Measurements from ENCODE around the gene RPS2. TPM values are rescaled to one million over a fixed set of nuclear protein-coding genes. Genes with fewer than 3 reads are reported as not detected.

Gene RPS2
- total and polyA plus RNA-seq, 2 of the 8 experiments (the other 6 are each of a cell fraction or from before 2014, with no cell fraction given) = 4,042 to 16,783 TPM

GRCh38 chr16:1958715-1959268 lies 5.8 kb downstream of the RPS2 start:
- peak overlapping the region; percentile 31; the same call in 1 of the 2 replicates for H2AFZ ChIP-seq (ENCODE audit: low read length)
- H2BK20ac ChIP-seq (ENCODE audit: low read length) = no peak overlapping the region
- H3K9me3 ChIP-seq (ENCODE audit: insufficient read depth in 2 of 2, low read depth in 1 of 2, low read length in 1 of 2) = no peaks in the 10 kb centered on the region
- H4K5ac ChIP-seq (ENCODE audit: insufficient read length, low read depth, low read length) = peak overlapping the region; percentile 27
- no peak overlapping the region for H3K23ac ChIP-seq (ENCODE audit: insufficient read length)
- no peak overlapping the region for H3K56ac ChIP-seq (replicated peaks; ENCODE audit: insufficient read length, low read depth, low read length)
- H3K27me3 ChIP-seq (replicated peaks in 1 of 4; ENCODE audit: control insufficient read depth in 3 of 4, extremely low read depth in 1 of 4, insufficient read depth in 3 of 4, low read length in 3 of 4) = peaks cover 0 to 2% (median 0%) of the 10 kb centered on the region in 4 experiments; a peak in 3 of 7 replicates
- no peak overlapping the region for H2BK120ac ChIP-seq (replicated peaks; ENCODE audit: low read depth, low read length)
- peak overlapping the region; percentile 62 to 99 for H3K4me2 ChIP-seq (ENCODE audit: insufficient read depth in 1 of 2, low read depth in 2 of 2, low read length in 2 of 2)
- TF ChIP-seq, protein P1, sequence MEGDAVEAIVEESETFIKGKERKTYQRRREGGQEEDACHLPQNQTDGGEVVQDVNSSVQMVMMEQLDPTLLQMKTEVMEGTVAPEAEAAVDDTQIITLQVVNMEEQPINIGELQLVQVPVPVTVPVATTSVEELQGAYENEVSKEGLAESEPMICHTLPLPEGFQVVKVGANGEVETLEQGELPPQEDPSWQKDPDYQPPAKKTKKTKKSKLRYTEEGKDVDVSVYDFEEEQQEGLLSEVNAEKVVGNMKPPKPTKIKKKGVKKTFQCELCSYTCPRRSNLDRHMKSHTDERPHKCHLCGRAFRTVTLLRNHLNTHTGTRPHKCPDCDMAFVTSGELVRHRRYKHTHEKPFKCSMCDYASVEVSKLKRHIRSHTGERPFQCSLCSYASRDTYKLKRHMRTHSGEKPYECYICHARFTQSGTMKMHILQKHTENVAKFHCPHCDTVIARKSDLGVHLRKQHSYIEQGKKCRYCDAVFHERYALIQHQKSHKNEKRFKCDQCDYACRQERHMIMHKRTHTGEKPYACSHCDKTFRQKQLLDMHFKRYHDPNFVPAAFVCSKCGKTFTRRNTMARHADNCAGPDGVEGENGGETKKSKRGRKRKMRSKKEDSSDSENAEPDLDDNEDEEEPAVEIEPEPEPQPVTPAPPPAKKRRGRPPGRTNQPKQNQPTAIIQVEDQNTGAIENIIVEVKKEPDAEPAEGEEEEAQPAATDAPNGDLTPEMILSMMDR (IDR thresholded peaks at IDR 0.05; ENCODE audit: control extremely low read depth in 1 of 3, insufficient read depth in 1 of 3, low read depth in 1 of 3, low read length in 3 of 3) = no peak
- TF ChIP-seq RNF2 (IDR thresholded peaks at IDR 0.05; ENCODE audit: borderline replicate concordance, low read depth, low read length, missing control alignments, poor library complexity, severe bottlenecking) (no peak), HDAC2 (IDR thresholded peaks at IDR 0.05; ENCODE audit: borderline replicate concordance in 1 of 2, low read depth in 2 of 2, low read length in 2 of 2) (no peak), NRF1 (IDR thresholded peaks at IDR 0.05; ENCODE audit: low read depth, low read length) (no peak), POLR2A (IDR thresholded peaks at IDR 0.05; ENCODE audit: control extremely low read depth in 1 of 2, low read depth in 2 of 2, low read length in 2 of 2) (no peak), BCL11A (IDR thresholded peaks at IDR 0.05; ENCODE audit: low read depth in 2 of 2, low read length in 2 of 2) (no peak), RAD21 (IDR thresholded peaks at IDR 0.05 in 1 of 2, conservative IDR thresholded peaks at IDR 0.05 in 1 of 2; ENCODE audit: low read depth in 2 of 2, low read length in 2 of 2) (no peak)
- WGBS, 2 experiments (ENCODE audit: extremely low coverage in 1 of 2, insufficient coverage in 1 of 2, insufficient read length in 1 of 2, insufficient replicate concordance in 2 of 2, low coverage in 1 of 2, low lambda C conversion rate in 2 of 2, missing lambda C conversion rate in 1 of 2) = 54% methylated on average over 13 of the region's 14 CpGs; no CpG with 5 or more reads in 1 of the 2 experiments
- no peak overlapping the region for H3K14ac ChIP-seq (ENCODE audit: insufficient read length)
- peaks cover 0 to 16% (median under 1%) of the 10 kb centered on the region in 4 experiments; a peak in 4 of 7 replicates for H3K4me1 ChIP-seq (replicated peaks in 1 of 4; ENCODE audit: control insufficient read depth in 3 of 4, insufficient read depth in 4 of 4, low read length in 3 of 4)
- peak overlapping the region; percentile 22 to 93 (median 86) for H3K4me3 ChIP-seq (ENCODE audit: extremely low read depth in 1 of 4, insufficient read depth in 2 of 4, low read depth in 3 of 4, low read length in 4 of 4)
- H3K79me2 ChIP-seq (ENCODE audit: control insufficient read depth in 1 of 2, insufficient read depth in 2 of 2, low read length in 2 of 2) = peaks cover 5 to 21% of the 10 kb centered on the region in 2 experiments
- CTCF ChIA-PET (ENCODE audit: partially characterized antibody) = interaction anchor here (1.2 to 1.8 kb wide), 3 partner anchors 12 to 17 kb away, joined by 3 to 8 read pairs (median 3); partner anchors contain the start of gene TBL3
- peak overlapping the region; percentile 69 for H4K91ac ChIP-seq (replicated peaks; ENCODE audit: insufficient read length, low read length)
- POLR2A ChIA-PET (ENCODE audit: partially characterized antibody) = interaction anchor here (0.9 to 19.8 kb wide), 8 partner anchors 6 to 196 kb away, joined by 3 to 736 read pairs (median 58); partner anchors contain the start of genes GFER, MSRB1, NME3 and NOXO1
- FAIRE-seq = no peak
- H2BK5ac ChIP-seq (ENCODE audit: low read depth, low read length) = no peak overlapping the region; the same call in 1 of the 2 replicates
- peak in 1 of 2 experiments; percentile 57 for DNase-seq (ENCODE audit: low read depth in 1 of 2, low spot score in 2 of 2)
- H3K18ac ChIP-seq (ENCODE audit: extremely low read depth, low read length) = peak overlapping the region; percentile 60; the same call in 1 of the 2 replicates
- H2BK15ac ChIP-seq (ENCODE audit: low read length) = peak overlapping the region; percentile 72; the same call in 1 of the 2 replicates
- peak overlapping the region; percentile 16; the same call in 1 of the 2 replicates for H4K8ac ChIP-seq (ENCODE audit: extremely low read depth, insufficient read depth, low read length)
- H2AK5ac ChIP-seq (ENCODE audit: low read depth, low read length) = no peak overlapping the region
- H3K36me3 ChIP-seq (ENCODE audit: control insufficient read depth in 2 of 4, insufficient read depth in 4 of 4, low read length in 3 of 4) = peaks cover 17 to 30% (median 26%) of the 10 kb centered on the region in 4 experiments
- H3K9ac ChIP-seq (replicated peaks in 1 of 4; ENCODE audit: extremely low read depth in 1 of 4, low read depth in 3 of 4, low read length in 3 of 4) = no peak overlapping the region
- H3K79me1 ChIP-seq (ENCODE audit: low read depth, low read length) = peaks cover 2% of the 10 kb centered on the region
- H2BK12ac ChIP-seq (ENCODE audit: low read depth, low read length) = peak overlapping the region; percentile 50; the same call in 1 of the 2 replicates
- H4K20me1 ChIP-seq (replicated peaks in 1 of 2; ENCODE audit: control insufficient read depth in 1 of 2, insufficient read depth in 2 of 2, low read length in 2 of 2) = peaks cover 5 to 12% of the 10 kb centered on the region in 2 experiments
- H3K27ac ChIP-seq (ENCODE audit: low read depth, low read length) = no peak overlapping the region
- H3K4ac ChIP-seq (replicated peaks; ENCODE audit: insufficient read length, low read depth, low read length) = peak overlapping the region; percentile 76
- peaks cover 11% of the 10 kb centered on the region for H3K23me2 ChIP-seq (ENCODE audit: low read depth, low read length)

Data from H1 (cell line).